GM06990 (cell line): Measurements from ENCODE around the gene ZPR1.

ENCODE experiments used
- DNase-seq: peaks from one replicate; pipeline ENCODE4 v3.0.0-alpha.2; 2011; ENCODE audit not compliant: insufficient read length; ENCODE audit errors: extremely low read depth
- H3K27me3 ChIP-seq: replicated peaks from 2 replicates; pipeline ENCODE4 v1.6.0; 2011; ENCODE audit warnings: low read length; ENCODE audit not compliant: control insufficient read depth, insufficient read depth
- H3K36me3 ChIP-seq: 2 replicates; pipeline ENCODE4 v1.5.1; 2011; ENCODE audit warnings: low read length; ENCODE audit not compliant: control insufficient read depth, insufficient read depth
- H3K4me3 ChIP-seq: replicated peaks from 2 replicates; pipeline ENCODE4 v1.5.1; 2011; ENCODE audit warnings: low read depth, mild to moderate bottlenecking, control low read depth, low read length
- CTCF ChIP-seq: IDR thresholded peaks from 2 replicates; pipeline ENCODE4 v1.5.1; 2011; ENCODE audit warnings: low read length, control low read depth, mild to moderate bottlenecking, inconsistent platforms; ENCODE audit not compliant: insufficient read depth, poor library complexity, severe bottlenecking

Gene ZPR1

GRCh38 chr11:116829525-116830183 lies 41.8 kb upstream of the ZPR1 start, which contains the start of gene APOC3:
Gene APOC3, plus strand, starts transcription at chr11:116829907. Its CDS starts 676 bp downstream, at chr11:116830583.
- no peaks in the 10 kb centered on the region for H3K36me3 ChIP-seq
- DNase-seq, result no peak
- H3K4me3 ChIP-seq, result no peak within 1 kb of the TSS
- no peaks in the 10 kb centered on the region for H3K27me3 ChIP-seq
- TF ChIP-seq CTCF, result no peak

- no peak for TF ChIP-seq CTCF
- DNase-seq, result no peak
- no peak overlapping the region for H3K4me3 ChIP-seq
Measured at GRCh38 chr11:116828632-116829524, 41.1 kb upstream of the ZPR1 start.

GRCh38 chr11:116827461-116827860 lies 39.6 kb upstream of the ZPR1 start:
- TF ChIP-seq CTCF, result no peak
- H3K4me3 ChIP-seq, result no peak overlapping the region
- H3K27me3 ChIP-seq, result no peaks in the 10 kb centered on the region; the same call in 1 of the 2 replicates
- no peaks in the 10 kb centered on the region for H3K36me3 ChIP-seq
- DNase-seq, result no peak

More at GRCh38 chr11:116828632-116829524, 41.1 kb upstream of the ZPR1 start:
- Histone ChIP-seq H3K27me3 (no peaks in the 10 kb centered on the region), H3K36me3 (no peaks in the 10 kb centered on the region)

- Histone ChIP-seq H3K27me3 (no peaks in the 10 kb centered on the region; the same call in 1 of the 2 replicates), H3K36me3 (no peaks in the 10 kb centered on the region), H3K4me3 (no peak overlapping the region)
- TF ChIP-seq CTCF, result no peak
- DNase-seq, result no peak
Measured at GRCh38 chr11:116826751-116827431, 39.1 kb upstream of the ZPR1 start.

DNA sequence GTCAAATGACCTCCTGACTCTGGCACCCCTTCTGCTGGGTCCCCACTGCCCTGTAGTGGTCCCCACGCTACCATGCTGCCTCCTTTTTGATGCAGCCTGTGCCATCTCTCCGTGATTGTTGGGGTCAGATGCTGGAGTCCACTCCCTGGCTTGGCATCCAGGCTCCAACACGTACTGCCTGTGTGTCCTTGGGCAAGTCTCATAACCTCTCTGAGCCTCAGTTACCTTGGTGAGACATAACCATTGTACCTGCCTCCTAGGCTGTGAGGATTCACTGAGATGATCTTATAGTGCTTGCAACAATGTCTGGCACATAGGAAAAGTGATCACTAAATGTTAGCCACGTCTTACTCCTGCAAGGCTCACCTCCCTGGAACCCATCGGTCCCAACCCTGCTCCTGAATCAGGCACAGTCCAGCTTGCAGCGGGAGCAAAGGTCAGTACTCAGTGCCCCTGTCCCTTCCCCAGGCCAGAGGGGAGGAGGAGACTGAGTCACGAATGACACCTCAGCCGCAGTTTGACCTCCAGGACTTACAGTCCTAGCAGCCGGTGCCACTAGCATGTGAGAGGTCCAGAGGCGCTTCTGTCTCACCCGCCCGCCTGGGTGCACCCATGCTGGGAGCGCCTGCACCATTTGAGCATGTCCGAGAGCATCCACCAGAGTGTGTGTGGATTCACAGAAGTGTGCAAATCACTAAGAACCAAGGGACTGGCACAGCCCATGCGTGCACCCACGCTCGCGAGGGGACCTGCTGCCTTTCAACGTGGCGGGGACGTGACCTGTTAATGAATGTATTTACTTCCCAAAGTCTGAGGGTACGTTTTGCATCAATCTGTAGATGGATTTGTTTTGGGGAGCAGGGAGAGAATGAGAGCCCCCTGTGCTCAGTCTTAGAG lies 38.3 kb upstream of the ZPR1 start:
- Histone ChIP-seq H3K4me3 (no peak overlapping the region), H3K27me3 (no peaks in the 10 kb centered on the region; the same call in 1 of the 2 replicates), H3K36me3 (no peaks in the 10 kb centered on the region)
- no peak for DNase-seq
- no peak for TF ChIP-seq CTCF
